Lower leg skin (tissue), 4 donors: ENCODE measurements around the gene SPAG17. TPM values are rescaled to one million over a fixed set of nuclear protein-coding genes. Genes with fewer than 3 reads are reported as not detected.

Experiments used
- DNase-seq, 2 donors: peaks; one replicate each; pipeline ENCODE4 v3.0.0-alpha.2; 2019; ENCODE audit warnings: low spot score in 2 of 2
- H3K4me3 ChIP-seq: fragments of 200-600 bp; sonication (generic); 2 replicates; pipeline ENCODE4 v1.5.1; 2017; ENCODE audit warnings: mild to moderate bottlenecking, low read depth; ENCODE audit not compliant: poor library complexity, severe bottlenecking
- CTCF ChIP-seq, 3 donors: fragments of 450-650 bp; IDR thresholded peaks; one replicate each; pipeline ENCODE4 v1.5.1; 2016; ENCODE audit warnings: antibody characterized with exemption in 3 of 3, mild to moderate bottlenecking in 3 of 3, moderate library complexity in 2 of 3
- POLR2A ChIP-seq, 2 donors: fragments of 450-650 bp; IDR thresholded peaks; one replicate each; pipeline ENCODE4 v1.6.1; 2016 to 2017; ENCODE audit warnings: antibody characterized with exemption in 2 of 2, mild to moderate bottlenecking in 1 of 2, moderate library complexity in 1 of 2
- WGBS, 2 donors: methylation state at CpG; one replicate each; pipeline ENCODE4 v1.1.5; 2018; 5-methylcytosine and 5-hydroxymethylcytosine counted together
- intact Hi-C: fragments of 100-400 bp; cut with DNase I; formaldehyde crosslinking; loops from one replicate; pipeline ENCODE4 v1.15.0; 2023; ENCODE audit warnings: low total_unique reads
- total RNA-seq, 4 donors: library from RNA; depleted of rRNA; stranded (reverse); fragments of >200 nt; gene quantifications; one replicate each; pipeline ENCODE4 v1.1.0, GENCODE V29; 2016

Gene SPAG17
- total RNA-seq, 4 donors from 2014 or later: 3.3 to 7.9 TPM; not detected in 2

- 59 to 72% methylated on average over 2 of the region's 2 CpGs for WGBS, 2 donors
- DNase-seq: no peak
- intact Hi-C loops: no loop called here
These were observed 66.1 kb downstream of the SPAG17 start for GRCh38 chr1:118118873-118119463.

DNA sequence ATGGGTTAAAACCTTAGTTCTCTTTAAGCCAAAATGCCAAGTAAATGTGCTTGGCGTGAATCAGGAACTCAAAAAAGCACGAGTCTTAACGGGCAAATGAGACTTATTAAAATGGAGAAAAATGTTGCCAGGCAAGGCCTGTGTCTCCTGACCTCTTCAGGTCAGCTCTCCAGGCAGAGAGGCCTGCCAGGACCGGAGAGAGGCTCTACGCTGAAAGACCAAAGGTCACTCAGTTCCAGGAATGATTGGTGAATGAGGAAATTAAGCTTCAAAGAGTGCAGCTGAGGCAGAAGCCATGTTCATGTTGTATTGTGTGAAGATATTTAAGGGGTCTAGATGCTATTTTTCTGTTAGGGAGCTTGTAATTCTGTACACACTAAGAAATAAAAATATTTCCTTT is 66.6 kb downstream of the SPAG17 start:
- intact Hi-C loops: no loop called here
- TF ChIP-seq CTCF (IDR thresholded peaks at IDR 0.05) (no peak), POLR2A (IDR thresholded peaks at IDR 0.05) (no peak)
- H3K4me3 ChIP-seq: no peak overlapping the region
- 20 to 33% methylated on average over 5 of the region's 5 CpGs for WGBS, 2 donors
- DNase-seq: no peak

More at GRCh38 chr1:118118873-118119463, 66.1 kb downstream of the SPAG17 start:
- no peak for TF ChIP-seq POLR2A (IDR thresholded peaks at IDR 0.05)
- TF ChIP-seq CTCF (IDR thresholded peaks at IDR 0.05): no peak
- no peak overlapping the region for H3K4me3 ChIP-seq

GRCh38 chr1:118117521-118117920 is 67.5 kb downstream of the SPAG17 start:
- WGBS, 2 donors: 63 to 76% methylated on average over 4 of the region's 4 CpGs
- no peak for DNase-seq
- intact Hi-C loops: no loop called here
- no peak for TF ChIP-seq POLR2A (IDR thresholded peaks at IDR 0.05)
- TF ChIP-seq CTCF (IDR thresholded peaks at IDR 0.05): no peak
- H3K4me3 ChIP-seq: no peak overlapping the region

DNA sequence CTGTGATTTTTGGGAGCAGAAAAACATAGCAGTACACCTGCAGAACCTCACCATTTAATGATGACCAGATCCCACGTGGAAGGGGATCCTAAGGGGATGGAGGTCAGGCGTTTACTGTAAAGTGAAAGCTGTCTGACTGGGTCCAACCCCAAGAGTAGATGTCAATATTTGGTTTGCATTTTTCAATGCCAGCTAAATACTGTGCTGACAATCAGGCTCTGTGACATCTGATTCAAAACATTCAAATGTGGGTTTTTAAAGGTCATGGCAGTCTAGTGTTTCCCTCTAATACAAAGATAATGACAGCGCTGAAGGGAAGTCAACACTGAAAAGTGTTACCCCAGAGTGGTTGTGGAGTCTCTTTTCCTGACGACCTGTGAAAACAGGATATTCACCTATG is 68.1 kb downstream of the SPAG17 start:
- intact Hi-C loops: no loop called here
- DNase-seq: no peak
- WGBS, 2 donors: 57 to 61% methylated on average over 4 of the region's 4 CpGs
- no peak for TF ChIP-seq POLR2A (IDR thresholded peaks at IDR 0.05)
- no peak for TF ChIP-seq CTCF (IDR thresholded peaks at IDR 0.05)
- no peak overlapping the region for H3K4me3 ChIP-seq

DNA sequence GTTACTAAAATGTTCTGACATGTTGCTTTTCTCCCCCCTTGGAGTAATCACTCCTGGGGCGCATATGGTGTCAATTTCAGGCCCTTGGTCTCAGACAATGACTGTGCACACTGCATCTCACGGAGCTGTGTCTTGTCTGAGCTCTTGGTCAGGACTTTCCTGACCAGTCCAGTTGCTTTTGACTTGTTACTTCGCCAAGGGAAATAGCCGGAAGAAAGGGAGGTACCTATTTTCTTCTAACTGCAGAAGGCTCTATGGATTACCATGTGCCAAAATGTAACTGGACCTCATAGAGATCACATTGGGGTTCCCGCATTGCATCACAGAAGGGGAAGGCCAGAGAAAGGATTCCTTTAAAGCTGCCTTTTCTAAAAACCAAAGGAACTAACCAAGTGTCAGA is 68.6 kb downstream of the SPAG17 start:
- WGBS, 2 donors: 53 to 67% methylated on average over 5 of the region's 5 CpGs
- intact Hi-C loops: no loop called here
- TF ChIP-seq CTCF (IDR thresholded peaks at IDR 0.05) (no peak), POLR2A (IDR thresholded peaks at IDR 0.05) (no peak)
- H3K4me3 ChIP-seq: no peak overlapping the region
- DNase-seq: no peak
